HG02623 (cell line): ENCODE measurements around the gene DIAPH3.

Source experiments
- ATAC-seq: cut with Tn5 transposase; IDR thresholded peaks from one replicate; pipeline ENCODE4 v1.9.1; 2021; ENCODE audit warnings: moderate library complexity; ENCODE audit not compliant: unreplicated experiment

Gene DIAPH3

DNA sequence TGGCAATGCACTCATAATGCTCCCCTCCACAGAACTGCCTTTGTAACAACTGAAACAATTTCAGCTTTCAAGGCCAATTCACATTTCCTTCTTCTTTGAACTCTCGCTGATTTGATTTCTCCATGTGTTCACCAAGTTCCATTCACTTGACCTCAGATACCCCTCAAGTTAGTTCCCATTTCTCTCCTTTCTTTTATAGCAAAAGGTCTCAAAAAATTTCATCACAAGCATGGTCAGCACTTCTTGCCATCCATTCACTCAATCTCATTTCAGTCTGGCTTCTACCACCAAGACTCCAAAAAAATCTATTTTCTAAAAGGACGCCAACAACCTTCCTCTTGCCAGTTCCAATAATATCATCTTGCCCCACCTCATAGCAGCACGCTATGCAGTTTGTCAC, 135.7 kb downstream of the DIAPH3 start:
- no peak for ATAC-seq

DNA sequence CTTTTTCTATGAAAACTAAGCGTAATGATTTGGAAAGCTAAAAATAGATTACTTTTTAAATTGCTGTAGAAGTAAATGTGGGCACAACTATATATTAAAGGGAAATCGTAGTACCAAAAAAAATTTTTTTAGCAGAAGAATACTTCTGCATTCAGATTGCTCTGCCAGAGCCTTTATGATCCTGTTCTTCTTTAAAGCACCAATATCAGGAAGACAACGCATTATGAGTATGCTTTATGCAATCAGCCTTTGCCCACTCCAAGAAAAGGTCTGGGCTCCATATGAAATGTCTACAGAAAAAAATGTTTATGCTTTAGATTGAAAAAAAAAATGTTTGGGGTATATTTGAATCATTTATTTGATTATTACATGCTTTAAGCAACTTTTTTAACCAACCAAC, 137.4 kb downstream of the DIAPH3 start:
- ATAC-seq, result no peak

DNA sequence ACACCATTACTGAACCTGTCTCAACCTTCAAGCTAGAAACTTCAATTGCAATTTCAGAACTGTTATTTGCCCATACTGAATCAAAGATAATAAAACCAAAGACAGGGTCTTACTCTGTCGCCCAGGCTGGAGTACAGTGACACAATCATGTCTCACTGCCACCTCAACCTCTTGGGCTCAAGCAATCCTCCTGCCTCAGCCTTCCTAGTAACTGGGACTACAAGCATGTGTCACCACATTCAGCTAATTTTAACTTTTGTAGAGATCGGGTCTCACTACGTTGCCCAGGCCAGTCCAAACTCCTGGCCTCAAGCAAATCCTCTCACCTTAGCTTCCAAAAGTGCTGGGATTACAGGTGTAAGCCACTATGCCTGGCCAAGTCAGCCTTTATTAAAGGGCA, 143.4 kb downstream of the DIAPH3 start:
- no peak for ATAC-seq

DNA sequence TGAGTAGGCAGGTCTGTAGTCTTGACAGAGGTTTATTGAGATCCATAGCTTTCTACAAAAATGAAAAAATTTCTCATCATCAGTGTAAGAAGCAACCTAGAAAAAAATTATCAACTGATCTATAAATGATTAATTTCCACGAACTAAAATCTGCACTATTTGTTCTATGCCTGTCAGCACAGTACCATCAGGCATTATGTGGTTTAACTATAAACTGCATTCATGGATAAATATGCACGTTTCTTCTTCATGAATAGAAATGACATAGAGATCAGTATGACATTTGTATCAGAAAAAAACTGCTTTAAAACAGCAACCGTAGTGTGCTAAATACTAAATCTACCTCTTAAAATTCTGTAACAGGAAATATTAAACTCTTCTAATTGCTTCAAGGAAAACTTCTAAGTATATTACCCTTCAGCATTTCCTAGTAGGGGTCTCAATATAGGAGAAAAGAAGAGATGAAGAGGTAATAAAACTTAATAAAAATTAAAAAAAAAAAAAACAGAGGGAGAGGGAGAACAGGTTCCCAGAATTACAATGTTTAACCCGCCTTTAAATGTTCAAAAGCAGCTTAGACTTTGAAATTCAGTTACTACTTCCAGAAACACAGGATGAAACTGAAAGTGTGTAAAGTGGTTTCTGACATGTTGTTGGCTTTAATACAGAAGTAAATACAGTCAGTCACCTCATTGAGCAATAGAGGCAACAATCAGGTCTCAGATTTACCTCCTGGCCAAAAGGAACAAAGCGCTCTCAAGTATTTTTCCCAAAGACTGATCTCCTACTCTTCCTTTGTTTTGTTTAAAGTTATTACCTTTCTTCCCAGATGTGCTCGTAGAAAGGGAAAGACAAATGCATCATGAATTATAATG, 144.4 kb downstream of the DIAPH3 start:
- peak; percentile 76 for ATAC-seq

DNA sequence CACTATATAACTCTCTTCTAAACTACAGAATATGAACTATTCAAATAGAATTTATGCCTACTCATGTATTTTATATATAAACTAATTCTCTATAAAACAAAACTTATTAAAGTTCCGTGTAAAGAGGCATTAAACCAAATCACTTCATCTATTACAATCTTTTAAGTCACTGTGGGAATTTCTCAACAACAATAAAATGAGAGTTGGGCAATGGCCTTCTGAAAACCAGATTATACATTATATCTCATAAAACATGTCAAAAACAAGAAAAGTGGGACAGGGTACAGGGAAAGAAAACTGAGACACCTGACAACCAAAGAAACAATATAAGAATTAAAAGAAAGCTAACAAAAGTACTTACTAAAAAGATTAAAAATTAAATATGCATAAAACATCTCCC, 145.2 kb downstream of the DIAPH3 start:
- no peak for ATAC-seq

DNA sequence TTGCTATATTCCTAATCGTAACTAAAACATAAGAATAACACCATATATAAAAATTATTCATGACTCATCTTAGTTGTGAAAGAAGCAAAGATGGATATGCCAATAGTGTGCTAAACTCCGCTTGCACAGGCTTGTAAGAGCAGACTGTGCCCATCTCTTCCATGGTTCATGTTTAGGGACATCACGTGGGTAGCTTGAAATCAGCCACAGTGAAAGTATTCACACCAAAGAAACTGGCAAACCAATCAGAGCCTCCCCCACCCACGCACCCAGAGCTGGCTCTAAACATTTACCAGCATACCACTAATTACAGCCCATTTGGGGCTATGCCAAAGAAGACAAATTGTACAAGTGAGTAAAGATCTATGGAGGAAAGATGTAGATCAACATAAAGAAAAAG, 147.5 kb downstream of the DIAPH3 start:
- ATAC-seq, result no peak

DNA sequence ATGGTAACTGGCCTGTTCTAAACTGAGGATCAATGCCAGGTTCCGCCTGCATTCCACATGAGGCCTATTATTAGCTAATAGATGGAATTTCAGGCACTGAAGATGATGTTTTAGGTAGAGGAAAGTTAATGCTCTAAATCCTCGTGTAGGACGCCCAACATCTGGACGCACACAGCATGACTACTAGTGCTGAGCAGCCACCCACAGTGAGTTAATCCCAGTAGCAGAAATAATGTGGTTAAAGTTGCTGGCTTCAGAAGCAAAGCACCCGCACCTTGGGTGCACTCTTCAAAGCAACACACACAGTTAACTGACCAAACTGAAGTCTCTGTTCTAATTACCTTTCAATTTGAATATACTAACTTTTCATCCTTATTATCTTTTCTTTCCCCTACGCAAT, 150.6 kb downstream of the DIAPH3 start:
- ATAC-seq, result no peak

DNA sequence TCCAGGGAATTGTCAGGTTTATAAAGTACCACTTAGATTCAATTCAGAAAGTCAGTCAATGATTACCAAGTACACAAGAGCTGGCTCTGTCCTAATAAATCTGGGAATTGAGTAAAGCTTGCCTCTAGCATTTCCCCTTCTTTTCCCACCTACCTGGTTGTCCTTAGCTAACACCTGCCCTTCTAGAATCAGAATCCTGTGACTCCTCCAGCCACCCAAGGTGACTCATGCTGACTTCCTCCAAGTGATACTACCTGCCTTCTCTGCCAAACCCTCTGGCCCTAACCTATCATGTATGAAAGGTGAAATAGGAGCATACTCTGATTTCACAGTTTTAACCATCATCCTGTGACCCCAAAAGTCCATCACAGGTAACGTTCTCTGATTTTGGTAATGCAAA, 151.2 kb downstream of the DIAPH3 start:
- no peak for ATAC-seq

DNA sequence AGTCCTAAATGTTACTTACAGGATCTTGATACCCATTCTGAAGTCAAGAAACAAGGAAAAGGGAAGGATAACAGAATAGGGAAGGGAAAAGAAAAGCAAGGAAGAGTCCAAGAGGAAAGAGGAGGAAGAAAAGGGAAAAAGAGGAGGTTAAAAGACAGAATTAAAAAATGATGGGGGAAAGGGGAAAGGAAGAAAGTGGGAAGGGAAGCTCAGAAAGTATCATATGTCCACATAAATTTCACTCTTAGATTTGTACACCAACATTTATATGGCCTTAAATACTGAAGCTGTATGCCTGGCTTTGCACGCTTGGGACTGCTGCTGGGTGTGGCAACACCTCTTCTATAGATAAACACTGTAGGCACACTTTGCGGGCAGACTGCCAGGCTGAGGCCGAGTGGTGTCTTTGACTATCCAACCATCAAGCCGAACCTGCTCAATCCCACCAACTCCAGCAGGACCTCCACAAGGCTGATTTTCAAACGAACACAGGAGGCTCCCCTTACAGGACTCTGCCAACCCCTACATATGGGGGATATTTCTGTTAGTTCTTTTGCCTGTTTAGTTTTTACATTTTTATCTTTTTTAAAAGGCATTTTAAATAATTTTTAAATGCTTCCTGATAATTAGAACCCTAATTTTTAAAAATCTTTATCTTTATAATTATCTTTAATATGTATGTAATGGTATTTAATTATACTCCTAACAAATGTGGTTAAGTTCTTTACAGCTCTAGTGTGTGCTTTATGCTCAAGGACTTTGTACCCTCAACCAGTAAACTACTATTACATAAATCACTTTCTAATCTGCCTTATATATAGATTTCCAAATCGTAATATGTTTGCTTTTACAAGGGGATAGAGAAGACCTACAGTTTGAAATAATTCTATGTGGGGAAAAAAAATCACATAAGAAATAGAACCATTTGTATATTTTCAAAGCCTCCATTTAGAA, 154.2 kb downstream of the DIAPH3 start:
- ATAC-seq, result no peak

DNA sequence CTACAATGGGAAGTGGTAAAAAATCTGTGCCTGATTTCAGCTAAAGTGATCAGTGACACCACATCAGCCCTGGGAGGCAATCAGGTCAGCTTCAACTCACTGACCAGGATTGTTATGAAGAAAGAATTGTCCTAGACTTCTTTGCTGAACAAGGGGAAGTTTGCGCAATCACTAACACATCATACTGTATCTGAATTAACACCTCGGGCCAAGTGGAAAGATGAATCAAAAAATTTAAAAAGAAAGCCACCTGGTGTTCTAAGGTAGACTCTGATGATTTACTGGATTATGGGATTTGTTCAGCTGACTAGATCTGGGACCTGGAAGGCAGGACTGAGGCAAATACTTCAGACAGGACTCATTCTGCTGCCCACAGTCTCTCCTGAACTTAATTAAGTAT, 161.8 kb downstream of the DIAPH3 start:
- no peak for ATAC-seq

DNA sequence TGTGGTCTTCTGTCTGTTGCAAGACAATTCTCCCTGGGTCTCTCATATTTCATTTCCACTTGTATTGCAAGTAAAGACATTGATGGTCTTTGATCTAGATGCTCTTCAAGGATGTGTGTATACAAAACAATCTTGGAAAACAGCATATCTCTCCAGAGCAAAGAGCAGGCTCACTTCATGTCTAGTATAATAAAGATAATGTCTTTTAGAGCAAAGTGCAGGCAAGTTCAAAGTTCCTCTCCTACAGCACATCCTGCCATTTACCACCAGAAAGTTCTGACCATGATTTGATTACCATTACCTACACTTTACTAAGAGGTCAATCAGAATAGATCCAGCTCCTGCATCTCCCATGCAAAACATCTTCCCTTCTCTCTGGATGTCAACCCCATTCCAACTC, 162.8 kb downstream of the DIAPH3 start:
- no peak for ATAC-seq

DNA sequence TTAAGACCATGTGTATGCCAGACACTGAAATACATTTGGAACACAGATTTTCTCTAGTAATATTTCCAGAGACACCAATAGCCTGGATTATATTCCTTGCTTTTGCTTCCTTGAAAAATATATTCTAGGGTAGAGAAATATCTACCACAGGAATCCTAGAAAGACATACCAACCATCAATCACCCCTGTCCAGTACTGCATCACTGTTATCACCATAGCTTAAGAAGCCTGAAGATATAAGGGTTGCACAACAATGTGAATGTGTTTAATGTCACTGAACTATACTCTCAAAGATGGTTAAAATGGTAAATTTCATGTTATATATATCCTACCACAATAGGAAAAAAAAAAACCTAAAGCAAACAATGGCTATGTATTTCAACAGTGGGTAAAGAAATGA, 163.6 kb downstream of the DIAPH3 start:
- no peak for ATAC-seq

DNA sequence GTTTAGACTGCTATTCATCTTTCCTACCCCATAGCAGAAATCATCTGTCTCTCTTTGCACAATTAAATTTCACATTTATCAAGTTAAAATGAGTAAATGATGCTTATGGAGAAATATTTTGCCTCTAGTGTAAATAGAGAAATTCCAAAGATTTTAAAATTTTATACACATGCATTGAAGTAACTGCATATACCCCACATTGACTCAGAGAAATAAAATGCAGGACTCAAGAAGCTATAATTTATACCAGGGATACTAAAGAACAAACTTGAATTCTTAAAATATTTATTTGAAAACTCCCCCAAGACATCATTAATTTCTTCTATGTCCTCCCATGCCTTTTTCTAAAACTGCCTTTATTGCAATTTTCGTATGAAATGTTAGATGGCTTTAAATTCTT, 165.8 kb downstream of the DIAPH3 start:
- ATAC-seq, result no peak

DNA sequence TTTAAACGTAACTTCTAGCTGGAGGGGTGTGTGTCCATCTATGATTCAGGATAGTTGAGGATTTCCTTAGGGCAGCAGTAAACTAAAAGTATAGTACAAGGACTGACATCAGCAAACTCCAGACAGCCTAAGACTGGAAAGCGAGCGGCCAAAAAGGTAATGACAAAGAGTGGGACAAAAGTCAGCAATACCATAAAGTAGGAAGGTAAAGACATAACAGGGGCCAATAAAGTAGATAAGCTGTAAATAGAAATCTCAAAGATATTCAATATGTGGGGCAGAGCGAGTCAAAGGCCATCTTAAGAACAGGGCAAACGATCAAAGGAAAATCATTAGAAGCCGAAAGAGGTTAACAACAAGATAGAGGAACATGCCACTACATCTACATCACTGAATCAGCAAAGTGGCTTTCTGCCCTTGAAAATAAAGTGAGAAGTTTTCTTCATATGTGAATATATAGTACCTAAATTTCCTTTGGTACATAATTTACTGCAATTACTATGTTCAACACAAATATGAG, 167.2 kb downstream of the DIAPH3 start:
- no peak for ATAC-seq

DNA sequence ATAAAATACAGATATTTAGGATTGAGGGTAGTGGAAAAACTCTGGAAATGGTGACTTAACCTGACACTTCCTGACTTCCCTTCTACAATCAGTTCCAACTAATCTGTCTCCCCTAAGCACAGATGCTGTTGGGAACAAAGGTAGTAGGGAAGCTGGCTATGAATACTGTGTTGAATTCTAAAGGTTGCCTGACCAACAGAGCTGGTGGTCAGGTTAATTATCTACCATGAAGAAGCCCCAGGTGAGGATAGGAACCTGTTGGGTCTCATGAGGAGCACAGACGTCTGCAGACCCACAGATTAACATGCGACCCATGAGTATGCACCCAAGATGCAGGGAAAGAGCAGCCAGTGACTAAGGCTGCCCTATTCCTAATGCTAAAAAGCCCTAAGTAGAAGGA, 172.3 kb downstream of the DIAPH3 start:
- no peak for ATAC-seq

DNA sequence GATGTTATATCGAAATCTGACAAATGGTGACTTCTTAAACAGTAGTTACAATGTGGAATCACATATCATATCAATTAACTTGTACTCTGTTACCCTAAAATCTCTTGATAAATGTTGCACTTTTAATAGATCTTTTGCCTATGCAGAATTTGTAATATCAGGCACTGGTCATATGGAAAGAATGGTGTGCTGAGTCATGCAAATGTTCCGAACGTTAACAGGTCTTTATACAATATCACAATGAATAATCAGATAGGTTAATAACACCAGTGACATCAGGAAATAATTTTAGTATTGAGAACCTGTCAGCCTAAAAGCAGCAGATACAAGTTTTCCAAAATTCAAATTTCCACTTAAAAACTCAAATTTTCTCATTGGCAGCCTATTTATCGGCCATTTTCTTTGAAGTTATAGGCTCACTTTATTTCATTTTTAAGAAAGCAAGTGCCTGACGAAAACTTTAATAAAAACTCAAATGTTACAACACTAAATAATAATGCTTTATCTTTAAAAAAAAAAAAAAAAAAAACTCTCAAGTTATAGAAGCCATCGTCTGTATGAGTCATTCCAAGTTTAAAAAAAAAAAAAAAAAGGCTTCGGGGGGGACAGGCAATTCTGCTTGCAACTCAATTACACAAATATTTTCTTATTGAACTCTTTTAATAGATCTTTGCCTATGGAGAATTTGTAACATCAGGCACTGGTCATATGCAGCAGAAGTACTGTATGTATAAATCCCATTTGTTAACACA, 180.9 kb downstream of the DIAPH3 start:
- no peak for ATAC-seq

DNA sequence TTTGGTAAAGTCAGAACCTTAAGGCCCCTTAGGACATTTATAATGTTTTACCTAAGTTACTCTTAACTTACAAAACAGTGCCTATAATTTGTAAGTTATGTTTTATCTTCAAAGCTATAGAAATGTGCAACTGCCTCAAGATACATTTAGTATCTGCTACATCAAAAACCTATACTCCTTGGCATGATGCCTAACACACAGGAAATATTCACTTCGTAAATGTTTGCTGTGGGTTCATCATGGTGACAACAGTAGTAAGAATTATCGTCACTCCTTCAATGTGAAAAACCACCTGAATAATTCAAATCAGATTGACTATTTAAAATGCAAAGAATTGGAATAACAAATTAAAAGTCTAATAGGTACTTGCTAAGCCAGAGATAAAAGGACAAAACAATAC, 184.1 kb downstream of the DIAPH3 start:
- ATAC-seq, result no peak

DNA sequence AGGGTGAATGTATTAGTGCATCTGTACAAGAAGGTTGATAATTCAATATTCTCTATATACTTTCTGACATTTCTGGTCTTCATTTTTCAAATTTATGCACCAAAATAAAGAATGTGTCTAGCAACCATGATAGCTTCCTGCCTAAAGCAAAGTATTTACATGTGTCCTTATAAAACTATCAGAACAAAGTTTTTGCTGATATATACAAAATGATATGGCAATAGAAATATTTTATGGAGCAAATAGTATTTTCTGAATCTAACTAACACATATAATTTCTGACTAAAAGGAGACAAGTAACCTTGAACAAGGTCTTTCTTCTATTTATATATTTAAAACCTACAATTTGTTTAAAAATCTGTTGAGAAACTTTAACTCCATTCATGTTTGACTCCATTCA, 184.9 kb downstream of the DIAPH3 start:
- no peak for ATAC-seq

DNA sequence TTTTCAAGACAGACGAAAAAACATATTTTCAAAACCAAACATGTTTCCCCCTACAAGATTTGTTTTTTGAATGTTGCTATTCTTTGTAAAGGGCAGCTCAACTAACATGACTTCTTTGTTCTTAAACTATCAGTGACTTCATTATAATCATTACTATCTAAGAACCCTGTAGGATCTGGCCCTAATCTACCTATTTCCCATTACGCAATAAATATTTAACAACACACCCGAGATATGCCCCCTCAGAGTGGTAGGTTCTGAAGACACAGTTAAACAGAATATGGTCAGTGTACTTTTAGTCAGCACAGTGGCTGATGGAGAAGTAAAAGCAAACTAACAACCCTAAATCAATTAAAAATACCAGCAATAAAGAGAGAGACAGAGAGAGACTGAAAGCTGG, 186.9 kb downstream of the DIAPH3 start:
- no peak for ATAC-seq

DNA sequence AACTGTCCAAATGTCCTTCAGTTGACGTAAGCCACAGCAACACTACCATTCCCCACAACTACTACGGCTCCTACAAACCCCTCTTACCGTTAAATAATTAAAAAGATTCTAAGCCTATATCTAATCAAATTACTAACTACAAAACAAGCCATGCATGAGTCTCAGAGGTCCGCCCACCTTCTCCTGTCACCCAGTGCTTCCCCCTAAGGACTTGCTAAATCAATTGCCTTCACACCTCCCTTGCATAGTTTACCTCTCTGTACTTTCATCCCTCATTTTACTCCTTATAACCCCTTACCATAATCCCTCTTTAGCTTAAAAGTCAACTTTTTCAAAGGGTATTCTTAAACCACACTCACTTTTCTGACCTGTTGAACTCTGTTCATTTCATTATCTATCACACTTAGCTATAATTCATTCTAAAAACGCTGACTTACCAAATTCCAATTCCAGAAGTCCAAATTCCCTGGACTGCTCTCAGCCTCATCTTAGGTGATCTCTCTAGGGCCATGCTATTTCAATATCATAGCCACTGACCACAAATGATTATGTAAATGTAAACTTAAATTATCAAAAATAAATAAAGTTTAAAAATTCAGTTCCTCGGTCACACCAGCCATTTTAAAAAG, 187.8 kb downstream of the DIAPH3 start:
- no peak for ATAC-seq

DNA sequence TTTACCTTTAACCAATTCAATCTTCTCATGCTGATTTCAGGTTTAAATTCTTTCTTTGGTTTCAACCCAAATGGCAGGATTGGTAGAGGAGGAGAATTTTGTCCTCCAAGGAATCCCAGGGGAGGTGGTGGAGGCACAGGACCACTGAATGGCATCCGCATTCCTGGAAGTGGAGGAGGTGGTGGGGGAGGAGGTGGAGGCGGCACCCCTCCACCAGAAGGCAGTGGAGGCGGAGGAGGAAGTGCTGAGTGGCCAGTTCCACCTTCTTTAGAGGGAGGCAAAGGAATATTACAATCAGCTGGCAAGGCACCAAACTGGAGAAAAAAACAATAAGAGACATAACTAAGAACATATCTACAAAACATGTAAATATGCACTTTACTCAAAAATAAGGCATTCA, 192.9 kb downstream of the DIAPH3 start:
- no peak for ATAC-seq
